ENCODE data around the gene C1orf115. TPM values are rescaled to one million over a fixed set of nuclear protein-coding genes. Genes with fewer than 3 reads are reported as not detected.

C1orf115 gene
- polyA plus RNA-seq, 3 donors = 0.47 to 3.1 (median 1.9) TPM

GRCh38 chr1:220705782-220706181 is 15.6 kb downstream of the C1orf115 start:
- TF ChIP-seq, protein P1, sequence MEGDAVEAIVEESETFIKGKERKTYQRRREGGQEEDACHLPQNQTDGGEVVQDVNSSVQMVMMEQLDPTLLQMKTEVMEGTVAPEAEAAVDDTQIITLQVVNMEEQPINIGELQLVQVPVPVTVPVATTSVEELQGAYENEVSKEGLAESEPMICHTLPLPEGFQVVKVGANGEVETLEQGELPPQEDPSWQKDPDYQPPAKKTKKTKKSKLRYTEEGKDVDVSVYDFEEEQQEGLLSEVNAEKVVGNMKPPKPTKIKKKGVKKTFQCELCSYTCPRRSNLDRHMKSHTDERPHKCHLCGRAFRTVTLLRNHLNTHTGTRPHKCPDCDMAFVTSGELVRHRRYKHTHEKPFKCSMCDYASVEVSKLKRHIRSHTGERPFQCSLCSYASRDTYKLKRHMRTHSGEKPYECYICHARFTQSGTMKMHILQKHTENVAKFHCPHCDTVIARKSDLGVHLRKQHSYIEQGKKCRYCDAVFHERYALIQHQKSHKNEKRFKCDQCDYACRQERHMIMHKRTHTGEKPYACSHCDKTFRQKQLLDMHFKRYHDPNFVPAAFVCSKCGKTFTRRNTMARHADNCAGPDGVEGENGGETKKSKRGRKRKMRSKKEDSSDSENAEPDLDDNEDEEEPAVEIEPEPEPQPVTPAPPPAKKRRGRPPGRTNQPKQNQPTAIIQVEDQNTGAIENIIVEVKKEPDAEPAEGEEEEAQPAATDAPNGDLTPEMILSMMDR (IDR thresholded peaks at IDR 0.05) = no peak
- DNase-seq = no peak
- WGBS (ENCODE audit: insufficient coverage) = 90% methylated on average over 6 of the region's 7 CpGs
- intact Hi-C loops (cut with micrococcal nuclease) = no loop called here
- H3K27me3 ChIP-seq (ENCODE audit: control insufficient read depth in 2 of 2, insufficient read depth in 2 of 2, low read length in 2 of 2) = no peaks in the 10 kb centered on the region
- no peaks in the 10 kb centered on the region for H3K36me3 ChIP-seq (replicated peaks in 1 of 2; ENCODE audit: control insufficient read depth in 1 of 2, insufficient read depth in 2 of 2, low read length in 2 of 2)
- no peak overlapping the region for H3K27ac ChIP-seq (ENCODE audit: low read depth in 1 of 2, low read length in 2 of 2)
- H3K4me2 ChIP-seq (replicated peaks; ENCODE audit: extremely low read depth, low read length, poor library complexity, severe bottlenecking) = no peak overlapping the region
- H3K9me3 ChIP-seq (replicated peaks in 1 of 2; ENCODE audit: control insufficient read depth in 1 of 2, insufficient read depth in 1 of 2, low read length in 2 of 2) = no peaks in the 10 kb centered on the region
- Mint-ChIP-seq H3K27ac (peak overlapping the region in 1 of 7 donors; percentile 30), H3K9me3 (peaks cover 0 to 3% (median 0%) of the 10 kb centered on the region in 7 donors), H3K4me1 (peaks cover 26% of the 10 kb centered on the region), H3K27me3 (ENCODE audit: low read depth in 3 of 3) (peaks cover 0 to 7% (median 4%) of the 10 kb centered on the region in 3 donors), H3K36me3 (no peaks in the 10 kb centered on the region), H3K4me3 (no peak overlapping the region)
- H2AFZ ChIP-seq (ENCODE audit: insufficient read depth, low read depth, low read length, poor library complexity, severe bottlenecking) = no peak overlapping the region
- no peak overlapping the region for H3K9ac ChIP-seq (ENCODE audit: insufficient read depth, low read length, poor library complexity, severe bottlenecking)
- H3K4me1 ChIP-seq (ENCODE audit: control insufficient read depth in 1 of 2, insufficient read depth in 2 of 2, low read length in 2 of 2) = peaks cover 22 to 27% of the 10 kb centered on the region in 2 donors
- no peaks in the 10 kb centered on the region for H4K20me1 ChIP-seq (ENCODE audit: insufficient read depth, low read length)
- H3K79me2 ChIP-seq (ENCODE audit: insufficient read depth, low read length) = no peaks in the 10 kb centered on the region
- no peak overlapping the region for H3K4me3 ChIP-seq (replicated peaks in 1 of 3; ENCODE audit: low read depth in 2 of 3, low read length in 3 of 3)

DNA sequence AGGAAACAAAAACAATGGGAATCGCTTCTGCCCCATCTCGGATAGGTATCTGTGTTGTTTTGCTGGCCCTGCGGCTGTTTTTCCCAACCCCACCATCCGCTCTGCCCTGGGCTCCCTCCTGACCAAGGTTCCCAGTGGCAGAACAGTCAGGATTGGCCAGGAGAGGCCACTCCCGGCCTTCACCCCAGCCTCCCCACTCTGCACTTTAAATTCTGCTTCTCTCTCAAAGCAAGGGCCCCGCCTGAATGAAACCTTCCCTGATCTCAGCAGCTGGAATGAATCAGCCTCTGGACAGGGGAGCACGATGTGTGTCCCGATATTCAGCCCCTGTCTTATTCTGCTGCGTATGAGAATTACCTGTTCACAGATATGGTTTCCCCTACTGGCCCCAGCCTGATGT is 16.3 kb downstream of the C1orf115 start:
- Mint-ChIP-seq H3K27ac (no peak overlapping the region), H3K27me3 (ENCODE audit: low read depth in 3 of 3) (peaks cover 0 to 7% (median 3%) of the 10 kb centered on the region in 3 donors), H3K36me3 (no peaks in the 10 kb centered on the region), H3K4me3 (no peak overlapping the region), H3K4me1 (peaks cover 31% of the 10 kb centered on the region), H3K9me3 (peaks cover 0 to 3% (median 0%) of the 10 kb centered on the region in 7 donors)
- Histone ChIP-seq H3K9me3 (replicated peaks in 1 of 2; ENCODE audit: control insufficient read depth in 1 of 2, insufficient read depth in 1 of 2, low read length in 2 of 2) (no peaks in the 10 kb centered on the region), H3K9ac (ENCODE audit: insufficient read depth, low read length, poor library complexity, severe bottlenecking) (no peak overlapping the region), H3K79me2 (ENCODE audit: insufficient read depth, low read length) (no peaks in the 10 kb centered on the region), H3K27ac (ENCODE audit: low read depth in 1 of 2, low read length in 2 of 2) (no peak overlapping the region), H3K4me2 (replicated peaks; ENCODE audit: extremely low read depth, low read length, poor library complexity, severe bottlenecking) (no peak overlapping the region), H4K20me1 (ENCODE audit: insufficient read depth, low read length) (no peaks in the 10 kb centered on the region), H3K4me3 (replicated peaks in 1 of 3; ENCODE audit: low read depth in 2 of 3, low read length in 3 of 3) (no peak overlapping the region), H3K27me3 (ENCODE audit: control insufficient read depth in 2 of 2, insufficient read depth in 2 of 2, low read length in 2 of 2) (no peaks in the 10 kb centered on the region), H3K4me1 (ENCODE audit: control insufficient read depth in 1 of 2, insufficient read depth in 2 of 2, low read length in 2 of 2) (peaks cover 29 to 33% of the 10 kb centered on the region in 2 donors), H3K36me3 (replicated peaks in 1 of 2; ENCODE audit: control insufficient read depth in 1 of 2, insufficient read depth in 2 of 2, low read length in 2 of 2) (no peaks in the 10 kb centered on the region), H2AFZ (ENCODE audit: insufficient read depth, low read depth, low read length, poor library complexity, severe bottlenecking) (no peak overlapping the region)
- intact Hi-C loops (cut with micrococcal nuclease) = no loop called here
- TF ChIP-seq, protein P1 (IDR thresholded peaks at IDR 0.05) = no peak
- 97% methylated on average over 6 of the region's 9 CpGs for WGBS (ENCODE audit: insufficient coverage)
- DNase-seq = no peak

Measured in CD14-positive monocyte (primary cell).